ENCODE results near the gene PLCH1. TPM values are rescaled to one million over a fixed set of nuclear protein-coding genes. Genes with fewer than 3 reads are reported as not detected.

Gene PLCH1
- total RNA-seq, 4 donors from 2014 or later, result 0.29 to 12.0 (median 0.58) TPM

- Histone ChIP-seq H3K27ac (no peak overlapping the region), H3K36me3 (no peaks in the 10 kb centered on the region), H3K4me1 (no peaks in the 10 kb centered on the region), H3K9me3 (no peaks in the 10 kb centered on the region), H3K4me3 (no peak overlapping the region), H3K27me3 (no peaks in the 10 kb centered on the region)
- TF ChIP-seq, protein P1, sequence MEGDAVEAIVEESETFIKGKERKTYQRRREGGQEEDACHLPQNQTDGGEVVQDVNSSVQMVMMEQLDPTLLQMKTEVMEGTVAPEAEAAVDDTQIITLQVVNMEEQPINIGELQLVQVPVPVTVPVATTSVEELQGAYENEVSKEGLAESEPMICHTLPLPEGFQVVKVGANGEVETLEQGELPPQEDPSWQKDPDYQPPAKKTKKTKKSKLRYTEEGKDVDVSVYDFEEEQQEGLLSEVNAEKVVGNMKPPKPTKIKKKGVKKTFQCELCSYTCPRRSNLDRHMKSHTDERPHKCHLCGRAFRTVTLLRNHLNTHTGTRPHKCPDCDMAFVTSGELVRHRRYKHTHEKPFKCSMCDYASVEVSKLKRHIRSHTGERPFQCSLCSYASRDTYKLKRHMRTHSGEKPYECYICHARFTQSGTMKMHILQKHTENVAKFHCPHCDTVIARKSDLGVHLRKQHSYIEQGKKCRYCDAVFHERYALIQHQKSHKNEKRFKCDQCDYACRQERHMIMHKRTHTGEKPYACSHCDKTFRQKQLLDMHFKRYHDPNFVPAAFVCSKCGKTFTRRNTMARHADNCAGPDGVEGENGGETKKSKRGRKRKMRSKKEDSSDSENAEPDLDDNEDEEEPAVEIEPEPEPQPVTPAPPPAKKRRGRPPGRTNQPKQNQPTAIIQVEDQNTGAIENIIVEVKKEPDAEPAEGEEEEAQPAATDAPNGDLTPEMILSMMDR (IDR thresholded peaks at IDR 0.05), result no peak
- no peak for TF ChIP-seq POLR2A (IDR thresholded peaks at IDR 0.05)
- no peak for DNase-seq
- intact Hi-C loops (cut with DNase I; ENCODE audit: low total_unique reads), result no loop called here
These were observed 37.6 kb upstream of the PLCH1 start for GRCh38 chr3:155782390-155782953.

GRCh38 chr3:155780291-155780690 is 35.4 kb upstream of the PLCH1 start:
- no peaks in the 10 kb centered on the region for H3K27me3 ChIP-seq
- no peaks in the 10 kb centered on the region for H3K4me1 ChIP-seq
- intact Hi-C loops (cut with DNase I; ENCODE audit: low total_unique reads), result no loop called here
- no peak overlapping the region for H3K4me3 ChIP-seq
- TF ChIP-seq POLR2A (IDR thresholded peaks at IDR 0.05), result no peak
- TF ChIP-seq, protein P1 (IDR thresholded peaks at IDR 0.05), result no peak
- no peaks in the 10 kb centered on the region for H3K9me3 ChIP-seq
- no peaks in the 10 kb centered on the region for H3K36me3 ChIP-seq
- no peak for DNase-seq
- H3K27ac ChIP-seq, result no peak overlapping the region

GRCh38 chr3:155778462-155778861 is 33.6 kb upstream of the PLCH1 start:
- DNase-seq, result no peak
- Histone ChIP-seq H3K36me3 (no peaks in the 10 kb centered on the region), H3K4me1 (no peaks in the 10 kb centered on the region), H3K4me3 (no peak overlapping the region), H3K9me3 (no peaks in the 10 kb centered on the region), H3K27ac (no peak overlapping the region), H3K27me3 (no peaks in the 10 kb centered on the region)
- TF ChIP-seq, protein P1 (IDR thresholded peaks at IDR 0.05), result no peak
- no peak for TF ChIP-seq POLR2A (IDR thresholded peaks at IDR 0.05)
- intact Hi-C loops (cut with DNase I; ENCODE audit: low total_unique reads), result no loop called here

DNA sequence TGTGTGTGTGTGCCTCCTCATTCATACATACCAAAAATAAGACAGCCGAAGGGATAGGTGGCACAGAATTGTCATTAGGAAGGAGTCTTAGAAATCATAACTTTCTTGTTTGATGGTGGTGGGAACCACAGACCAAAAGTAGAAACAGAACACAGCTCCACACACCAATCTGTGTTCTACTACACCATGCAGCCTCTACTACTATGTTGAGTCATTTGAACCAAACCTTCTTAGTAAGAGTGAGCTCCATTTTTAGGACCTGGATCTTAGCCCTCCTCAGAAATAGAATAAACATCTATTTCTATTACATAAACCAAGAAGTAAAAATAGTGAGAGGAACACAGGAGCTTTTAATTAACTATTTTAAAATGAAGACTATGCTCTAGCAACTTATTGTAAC is 27.9 kb upstream of the PLCH1 start:
- Histone ChIP-seq H3K4me1 (no peaks in the 10 kb centered on the region), H3K4me3 (no peak overlapping the region), H3K27ac (no peak overlapping the region), H3K36me3 (no peaks in the 10 kb centered on the region), H3K9me3 (no peaks in the 10 kb centered on the region), H3K27me3 (no peaks in the 10 kb centered on the region)
- intact Hi-C loops (cut with DNase I; ENCODE audit: low total_unique reads), result no loop called here
- no peak for TF ChIP-seq POLR2A (IDR thresholded peaks at IDR 0.05)
- TF ChIP-seq, protein P1 (IDR thresholded peaks at IDR 0.05), result no peak
- DNase-seq, result no peak

GRCh38 chr3:155771126-155771525 is 26.3 kb upstream of the PLCH1 start:
- Histone ChIP-seq H3K27me3 (no peaks in the 10 kb centered on the region), H3K4me3 (no peak overlapping the region), H3K36me3 (no peaks in the 10 kb centered on the region), H3K4me1 (no peaks in the 10 kb centered on the region), H3K27ac (no peak overlapping the region), H3K9me3 (no peaks in the 10 kb centered on the region)
- DNase-seq, result no peak
- intact Hi-C loops (cut with DNase I; ENCODE audit: low total_unique reads), result no loop called here
- no peak for TF ChIP-seq POLR2A (IDR thresholded peaks at IDR 0.05)
- TF ChIP-seq, protein P1 (IDR thresholded peaks at IDR 0.05), result no peak

Measured in uterus (tissue), 4 donors.